SH-SY5Y (cell line): ENCODE data around the gene CHP1.

Source experiments
- GATA2 ChIP-seq: IDR thresholded peaks from 2 replicates; pipeline ENCODE4 v1.6.1; 2011; ENCODE audit warnings: mild to moderate bottlenecking, low read depth, low read length
- GATA3 ChIP-seq: IDR thresholded peaks from 2 replicates; pipeline ENCODE4 v1.6.1; 2011; ENCODE audit warnings: low read depth, mild to moderate bottlenecking, low read length, moderate library complexity

The CHP1 gene

DNA sequence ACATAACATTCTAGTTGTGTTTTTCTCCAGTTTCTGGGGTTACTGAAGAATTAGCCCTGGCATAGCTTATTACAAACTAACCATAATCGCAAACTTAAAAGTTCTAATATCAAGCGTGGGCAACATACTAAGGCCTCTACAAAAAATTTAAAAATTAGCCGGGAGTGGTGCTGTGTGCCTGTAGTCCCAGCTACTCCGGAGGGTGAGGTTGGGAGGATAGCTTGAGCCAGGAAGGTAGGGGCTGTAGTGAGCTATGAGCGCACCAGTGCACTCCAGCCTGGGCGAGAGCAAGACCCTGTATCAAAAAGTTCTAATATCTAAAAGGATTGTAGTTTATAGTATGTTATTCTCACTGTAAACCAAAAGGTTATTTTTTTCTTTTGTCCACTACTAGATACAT lies 100.2 kb downstream of the CHP1 start:
- TF ChIP-seq GATA3 (no peak), GATA2 (no peak)
